ENCODE results near the gene LCLAT1.

LCLAT1 gene

DNA sequence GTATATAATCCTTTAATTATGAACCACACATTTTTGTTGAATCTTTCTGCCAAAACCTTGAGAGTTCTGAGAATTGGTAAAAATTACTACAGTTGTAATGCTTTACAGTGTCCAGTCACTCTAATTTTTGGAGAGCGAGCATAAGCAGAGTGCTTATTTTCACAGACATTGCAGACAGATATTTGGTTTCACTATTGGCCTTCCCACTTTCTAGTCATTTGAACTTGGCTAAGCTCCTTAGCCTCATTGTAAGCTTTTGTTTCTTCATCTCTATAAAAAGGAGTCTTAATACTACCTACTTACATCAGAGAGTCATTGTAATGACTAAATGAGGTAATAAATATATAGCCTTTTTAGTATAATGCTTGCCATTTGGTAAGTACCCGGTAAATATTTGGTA is 80.4 kb downstream of the LCLAT1 start:
- DNase-seq = no peak

DNA sequence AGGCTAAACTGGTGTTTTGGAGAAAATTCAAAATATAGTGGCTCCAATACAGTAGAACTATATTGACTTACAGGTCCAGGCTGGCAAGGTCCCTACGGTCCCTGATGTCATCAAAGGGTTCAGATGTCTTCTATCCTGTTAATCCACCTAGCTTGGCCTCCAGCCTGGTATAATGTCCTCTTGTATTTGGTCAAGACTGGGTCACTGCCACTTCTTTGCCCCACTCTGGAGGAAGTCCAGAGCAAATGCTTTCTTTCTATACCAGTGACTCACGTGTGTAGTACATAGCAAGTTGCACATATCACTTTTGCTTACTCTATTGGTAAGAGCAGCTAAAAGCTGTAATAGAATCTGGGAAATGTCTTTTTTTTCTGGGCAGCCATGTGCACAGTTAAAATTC is 80.8 kb downstream of the LCLAT1 start:
- no peak for DNase-seq

DNA sequence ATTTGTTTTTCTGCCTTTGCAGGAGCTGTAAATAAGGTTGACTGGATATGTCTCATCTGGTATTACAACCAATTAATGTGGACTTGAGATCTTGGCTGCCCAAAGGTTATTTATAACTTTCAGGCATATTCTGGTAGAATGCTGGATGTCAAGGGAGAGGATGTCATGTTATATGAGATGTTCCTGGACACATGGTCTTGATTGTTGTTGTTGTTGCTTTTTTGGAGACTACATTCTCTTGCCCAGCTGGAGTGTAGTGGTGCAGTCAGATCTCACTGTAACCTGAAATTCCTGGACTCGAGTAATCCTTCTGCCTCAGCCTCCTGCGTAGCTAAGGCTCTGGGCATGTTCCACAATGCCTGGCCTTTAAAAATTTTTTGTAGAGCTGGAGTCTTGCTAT is 83.3 kb downstream of the LCLAT1 start:
- no peak for DNase-seq

DNA sequence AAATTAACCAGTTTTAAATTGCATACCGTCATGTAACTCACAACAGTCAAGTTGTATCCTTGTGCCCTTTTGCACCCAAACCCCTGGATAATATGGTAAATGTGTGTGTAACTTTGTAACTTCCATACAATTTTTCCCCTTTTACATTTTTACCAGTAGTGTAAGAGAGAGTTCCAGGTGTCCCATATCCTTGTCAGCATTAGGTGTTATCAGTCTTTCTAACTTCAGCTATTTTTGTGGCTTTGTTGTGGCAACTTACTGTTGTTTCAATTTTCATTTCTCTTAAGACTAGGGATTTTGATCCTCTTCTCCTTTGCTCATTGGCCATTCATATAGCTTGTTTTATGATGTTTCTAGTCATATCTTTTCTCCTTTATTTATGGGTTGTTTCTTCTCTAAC is 94.6 kb downstream of the LCLAT1 start:
- no peak for DNase-seq

DNA sequence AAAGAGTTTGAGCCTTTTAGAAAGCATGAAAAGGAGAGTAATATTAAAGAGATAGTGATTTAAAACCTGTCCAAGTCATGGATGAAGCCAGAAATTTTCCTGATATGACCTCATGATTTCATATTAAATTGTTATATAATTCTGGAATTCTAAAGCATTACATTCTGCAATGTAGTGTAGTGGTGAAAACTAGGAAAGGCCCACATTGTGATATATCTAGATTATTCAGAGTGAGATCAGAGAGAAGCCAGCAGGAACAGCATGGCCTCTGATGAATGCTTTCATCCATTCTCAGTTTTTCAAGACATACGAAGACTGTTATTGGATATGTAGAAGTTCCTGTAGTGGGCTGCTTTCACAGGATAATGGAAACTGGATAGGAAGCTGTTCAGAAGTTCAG is 98.8 kb downstream of the LCLAT1 start:
- no peak for DNase-seq

DNA sequence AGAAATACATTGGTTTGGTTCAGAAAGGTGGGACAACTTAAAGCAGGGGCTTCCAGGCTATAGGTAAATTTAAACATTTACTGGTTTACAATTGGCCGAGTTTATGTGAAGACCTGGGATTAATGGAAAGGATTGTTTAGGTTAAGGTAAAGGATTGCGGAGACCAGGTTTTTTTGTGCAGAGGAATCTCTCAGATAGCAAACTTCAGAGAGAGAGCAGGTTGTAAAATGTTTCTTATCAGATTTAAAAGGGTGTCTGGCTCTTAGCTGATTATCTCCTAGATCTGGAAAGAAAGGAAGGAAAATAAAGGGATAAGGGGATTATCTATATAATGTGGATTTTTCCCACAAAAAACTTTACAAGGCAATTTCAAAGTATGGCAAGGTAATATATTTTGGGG is 101.3 kb downstream of the LCLAT1 start:
- DNase-seq = no peak

DNA sequence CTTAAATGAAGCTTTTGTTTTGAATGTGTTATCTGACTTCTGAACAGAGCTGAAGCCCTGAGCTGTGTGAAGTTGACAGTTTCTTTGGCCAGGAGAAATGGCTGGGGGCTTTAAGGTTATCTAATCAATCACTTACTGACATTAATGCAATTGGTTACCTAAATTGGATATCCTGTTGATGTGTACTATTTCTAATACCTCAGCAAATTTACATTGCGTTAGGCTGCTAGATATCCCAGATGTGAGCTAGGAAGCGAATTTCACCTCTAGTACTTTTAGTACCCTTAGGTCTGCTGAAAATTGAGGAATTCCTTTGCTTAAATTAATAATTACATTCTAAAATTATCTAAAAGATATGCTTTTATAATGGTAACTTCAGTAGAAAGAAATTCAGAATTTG is 102.0 kb downstream of the LCLAT1 start:
- DNase-seq = no peak

DNA sequence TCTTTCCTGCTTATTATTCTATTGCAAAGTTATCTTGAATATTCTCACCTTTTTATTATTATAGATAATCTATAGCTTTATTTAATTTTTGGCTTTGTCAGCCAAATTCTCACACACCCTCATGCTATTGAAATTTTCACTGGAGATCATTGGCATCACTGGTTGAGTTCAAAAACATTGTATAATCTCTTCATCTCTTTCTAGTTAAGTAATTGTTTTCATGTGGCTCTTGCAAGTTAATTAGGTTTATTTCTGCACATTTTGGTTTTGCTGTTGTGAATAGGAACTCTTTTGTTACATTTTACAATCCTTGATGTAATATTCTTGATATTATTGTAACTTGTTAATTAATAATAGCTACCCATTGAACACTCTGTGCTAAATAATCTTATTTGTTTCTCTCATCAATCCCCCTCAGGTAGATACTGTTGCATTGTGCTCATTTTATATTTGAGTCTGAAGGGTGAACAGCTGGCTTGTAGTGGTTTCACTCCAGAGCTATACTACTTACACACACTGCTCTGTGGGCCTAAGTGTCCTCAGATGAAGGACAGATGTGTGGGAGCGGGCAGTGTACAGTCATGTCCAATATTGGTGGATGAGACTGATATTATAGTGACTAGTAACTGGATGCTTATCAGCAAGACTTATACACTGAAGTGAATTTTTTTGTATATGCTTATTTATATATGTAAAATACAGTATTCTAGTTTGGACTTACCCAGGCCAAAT is 112.7 kb downstream of the LCLAT1 start:
- DNase-seq = no peak

DNA sequence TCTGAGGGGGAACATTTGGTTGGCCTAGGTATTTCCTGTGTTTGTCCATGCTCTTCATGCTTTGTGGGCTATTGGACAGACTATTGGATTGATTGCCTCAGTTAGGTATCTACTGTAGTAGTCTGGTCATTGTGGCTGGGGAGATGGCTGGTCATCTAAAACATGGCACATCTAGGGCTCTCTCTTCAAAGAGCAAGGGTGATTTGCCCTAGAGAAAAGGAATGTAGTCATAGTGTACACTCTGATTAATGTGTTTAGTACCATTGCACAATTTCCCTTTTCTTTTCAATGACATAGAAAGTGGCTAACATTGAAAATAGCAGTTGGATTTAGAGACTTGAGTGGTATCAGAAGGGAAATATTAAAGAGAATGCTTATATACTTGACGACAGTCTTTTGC is 114.3 kb downstream of the LCLAT1 start:
- DNase-seq = no peak

DNA sequence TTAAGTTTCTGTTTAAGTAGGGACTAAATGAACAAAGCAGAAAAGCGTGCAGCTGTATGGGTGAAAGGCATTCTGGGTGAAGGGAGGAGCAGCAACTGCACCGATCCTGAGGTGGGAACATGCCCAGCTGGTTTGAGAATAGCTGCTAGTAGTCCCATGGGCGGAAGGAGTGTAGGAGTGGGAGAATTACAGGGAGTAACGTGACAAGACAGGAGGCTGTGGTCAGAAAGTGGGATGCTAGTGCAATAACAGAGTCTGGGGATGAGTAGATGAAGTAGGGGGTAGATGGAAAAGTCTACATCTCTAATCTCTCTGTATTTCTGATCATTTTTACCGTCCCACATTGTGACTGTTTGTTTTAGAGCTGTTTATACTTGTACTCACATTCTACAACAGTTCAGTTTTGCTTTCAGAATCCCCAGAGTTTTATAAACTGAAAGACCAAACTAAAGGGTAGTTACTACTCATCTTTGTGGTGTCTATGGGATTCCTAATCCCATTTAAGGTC is 118.9 kb downstream of the LCLAT1 start:
- DNase-seq = no peak

DNA sequence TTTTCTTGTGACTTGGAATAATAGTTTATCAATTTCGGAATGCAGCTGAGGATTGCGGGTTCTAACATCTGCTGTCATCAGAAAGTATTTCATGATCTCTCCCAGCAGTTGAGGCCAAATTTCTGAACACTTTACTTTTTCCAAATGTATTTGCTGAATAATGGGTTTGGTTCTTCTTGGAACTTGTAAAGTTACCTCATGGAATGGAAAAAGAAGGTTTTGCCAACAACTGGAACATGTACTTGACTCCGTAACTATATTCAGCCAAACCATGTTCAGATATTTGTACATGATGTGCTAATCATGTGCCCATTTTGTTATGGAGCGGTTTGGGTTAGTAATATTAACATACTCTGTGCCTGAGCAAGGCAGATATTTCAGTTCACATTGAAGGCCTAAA is 119.6 kb downstream of the LCLAT1 start:
- no peak for DNase-seq

DNA sequence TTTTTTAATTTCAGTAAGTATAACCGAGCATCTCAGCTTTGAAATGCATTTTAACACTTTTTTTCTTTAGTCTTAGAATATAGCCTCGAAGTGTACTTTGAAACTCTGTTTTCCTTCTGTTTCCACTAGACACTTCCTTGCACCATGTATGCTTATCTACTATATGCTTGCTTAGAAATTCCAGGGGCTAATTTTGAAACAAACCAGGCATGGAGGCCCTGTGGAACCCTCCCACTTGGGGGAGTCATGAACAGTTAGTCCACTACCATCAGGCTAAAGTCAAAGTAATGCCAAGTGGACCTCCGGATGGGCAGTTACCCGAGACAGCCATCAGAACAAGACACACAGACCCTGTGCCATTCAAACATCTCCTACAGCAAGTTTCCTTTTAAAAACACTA is 120.3 kb downstream of the LCLAT1 start:
- no peak for DNase-seq

DNA sequence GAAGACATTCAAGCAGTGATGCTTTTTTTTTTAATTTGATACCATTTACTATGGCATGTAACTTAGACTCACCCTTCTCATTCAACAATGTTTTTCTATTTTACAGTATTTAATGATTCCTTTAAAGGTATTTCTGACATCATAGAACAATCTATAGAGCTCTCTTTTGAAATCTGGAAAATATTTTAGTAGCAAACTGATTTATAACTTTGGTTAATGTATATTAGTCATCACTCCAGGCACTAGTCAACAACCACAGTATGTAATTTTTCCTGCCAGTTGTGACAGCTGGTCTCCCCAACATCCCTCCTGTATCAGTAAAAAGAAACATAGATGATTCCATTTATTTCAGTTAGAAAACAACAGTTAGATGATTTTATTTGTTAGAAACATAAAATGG is 122.9 kb downstream of the LCLAT1 start:
- no peak for DNase-seq

DNA sequence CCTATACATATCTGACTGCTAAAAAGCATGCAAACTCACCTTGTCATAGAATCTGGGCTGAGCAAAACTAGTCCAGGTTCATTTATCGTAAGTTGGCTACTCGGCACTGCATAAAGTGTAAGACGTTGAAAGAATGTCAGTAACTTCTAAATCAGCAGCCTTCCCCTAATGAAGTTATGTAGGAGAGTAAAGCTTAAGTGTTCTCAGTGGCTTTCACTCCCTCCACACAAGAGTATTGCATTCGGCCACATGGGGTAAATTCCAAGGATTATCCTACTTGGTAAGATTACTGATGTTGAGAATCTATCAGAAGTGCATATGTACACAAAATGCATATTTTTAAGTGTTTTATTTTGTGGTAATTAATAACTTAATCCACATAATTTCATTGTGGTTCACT is 130.1 kb downstream of the LCLAT1 start:
- DNase-seq = no peak

DNA sequence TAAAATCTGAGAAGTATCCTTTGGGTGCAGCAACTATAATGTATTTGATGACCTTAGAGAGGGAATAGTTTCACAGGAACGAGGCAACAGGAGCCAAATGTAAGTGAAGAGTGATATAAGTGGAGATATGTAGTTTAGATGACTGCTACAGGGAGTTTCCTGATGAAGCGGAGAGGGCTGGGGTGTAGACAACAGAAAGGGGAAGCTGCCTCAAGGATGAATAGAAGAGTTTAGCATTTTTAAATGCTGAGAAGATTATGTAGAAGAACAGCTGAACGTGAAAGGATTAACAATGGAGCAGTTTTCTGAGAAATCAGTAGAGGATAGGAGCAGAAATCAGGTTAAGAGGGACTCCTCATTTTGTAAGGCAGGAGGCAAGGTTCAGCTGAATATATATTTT is 133.3 kb downstream of the LCLAT1 start:
- no peak for DNase-seq

DNA sequence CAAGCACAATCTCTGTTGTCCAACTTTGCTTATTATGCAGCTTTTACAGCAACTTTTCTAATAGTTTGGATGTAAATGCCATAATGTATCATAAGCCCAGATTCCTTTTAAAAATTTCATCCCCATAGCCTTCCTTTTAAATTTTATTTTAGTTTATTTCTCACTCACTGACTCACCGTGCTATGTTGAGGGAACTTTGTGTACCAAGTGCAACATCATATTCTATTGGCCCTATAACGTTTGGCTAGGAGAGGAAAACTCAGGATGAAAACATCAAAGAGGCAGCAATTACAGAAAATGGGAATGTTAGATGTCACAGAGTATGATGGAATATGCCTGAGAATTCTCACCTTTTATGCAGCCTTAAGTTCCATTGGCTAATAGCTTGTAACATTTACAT is 135.5 kb downstream of the LCLAT1 start:
- DNase-seq = no peak

DNA sequence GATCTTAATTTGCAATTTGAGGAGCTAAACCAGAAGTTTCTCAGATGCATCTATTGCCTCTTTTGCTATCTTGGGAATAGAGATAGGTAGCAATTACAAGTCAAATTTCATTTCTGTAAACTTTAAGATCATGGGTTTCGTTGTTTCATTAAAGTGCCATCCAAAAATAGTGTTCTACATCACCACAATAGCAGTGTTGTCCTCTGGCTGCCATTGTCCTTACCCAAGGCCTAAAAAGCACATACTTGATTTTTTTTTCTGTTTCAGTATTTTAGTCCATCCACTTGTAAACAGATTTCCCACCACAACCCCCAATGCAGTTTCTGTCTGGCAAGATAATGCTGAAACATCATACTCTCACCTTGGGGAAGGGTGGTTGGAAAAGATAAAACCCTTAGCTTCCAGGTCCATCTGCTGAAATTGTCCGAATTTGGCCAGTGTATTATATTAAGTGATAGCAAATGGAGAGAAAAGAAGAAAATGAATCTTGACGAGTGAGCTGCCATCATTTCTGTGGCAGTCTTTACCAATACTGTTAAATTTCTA is 136.2 kb downstream of the LCLAT1 start:
- no peak for DNase-seq

DNA sequence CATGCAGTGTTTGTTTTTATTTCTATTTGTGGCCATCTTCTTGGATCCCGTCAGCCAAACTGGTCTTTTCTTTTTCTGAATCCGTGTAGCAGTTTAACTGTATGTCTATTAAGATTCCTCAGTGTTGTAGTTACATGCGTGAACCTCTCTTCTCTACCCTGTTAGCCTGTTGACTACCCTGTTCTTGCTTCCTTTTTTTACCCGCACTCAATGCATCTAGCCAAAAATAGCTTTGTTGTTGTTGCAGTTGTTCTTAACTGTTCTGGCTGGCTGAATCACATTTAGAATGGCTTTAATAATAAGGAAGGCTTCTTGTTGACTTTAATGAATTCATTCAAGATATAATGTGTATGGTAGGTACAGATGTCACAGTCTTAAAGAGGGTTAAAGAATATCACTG is 137.1 kb downstream of the LCLAT1 start:
- DNase-seq = no peak

DNA sequence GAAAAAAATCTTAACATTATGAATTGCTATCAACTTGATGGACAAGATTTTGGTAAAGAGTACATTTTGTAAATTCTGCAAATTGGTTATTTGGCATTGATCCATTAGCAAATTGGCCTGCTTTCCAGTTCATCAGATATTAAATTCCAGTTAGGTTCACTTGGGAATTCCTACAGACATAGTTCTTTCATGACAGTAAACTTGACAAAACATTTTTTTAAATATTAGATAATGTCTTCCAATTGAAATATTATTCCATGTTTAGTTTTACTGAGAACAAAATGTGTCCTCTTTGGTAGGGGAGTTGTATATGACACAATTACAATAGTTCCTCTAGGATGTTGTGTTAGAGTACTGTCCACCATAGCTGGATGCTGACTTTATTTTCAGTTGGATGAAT is 141.9 kb downstream of the LCLAT1 start:
- no peak for DNase-seq

DNA sequence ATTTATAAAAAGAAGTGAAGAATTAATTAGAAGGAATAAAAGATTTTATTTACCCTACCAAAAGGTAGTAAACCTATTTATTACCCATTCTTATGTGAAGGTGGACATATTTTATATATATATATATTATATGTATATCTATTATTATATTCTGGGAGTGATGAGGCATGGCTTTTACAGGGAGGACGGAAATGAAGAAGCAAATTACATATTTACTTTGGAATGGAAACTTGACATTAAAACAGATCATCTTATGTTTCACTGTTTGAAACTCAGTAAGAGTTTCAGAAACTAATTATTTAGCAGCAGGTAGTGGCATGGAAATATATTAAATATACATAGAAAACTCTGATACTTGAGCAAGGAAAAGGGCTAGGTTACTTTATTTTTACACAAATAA is 143.4 kb downstream of the LCLAT1 start:
- no peak for DNase-seq

DNA sequence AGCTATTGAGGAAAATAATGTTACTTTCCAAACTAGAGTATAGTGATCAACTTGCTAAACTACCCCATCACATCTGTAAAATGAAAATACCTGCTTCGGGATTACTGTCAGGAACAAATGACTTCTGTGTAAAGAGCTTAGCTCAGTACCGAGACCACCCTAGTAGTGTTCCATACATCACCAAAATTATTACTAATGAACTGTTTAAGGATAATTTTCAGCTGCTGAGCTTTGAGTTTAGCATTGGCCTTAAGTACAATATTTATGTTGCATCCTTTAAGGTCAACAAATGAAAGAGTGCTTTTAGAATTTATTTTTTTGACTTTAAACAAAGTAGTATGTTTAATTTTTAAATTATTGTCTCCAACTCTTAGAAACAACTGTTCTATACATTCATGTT is 144.1 kb downstream of the LCLAT1 start:
- DNase-seq = no peak

DNA sequence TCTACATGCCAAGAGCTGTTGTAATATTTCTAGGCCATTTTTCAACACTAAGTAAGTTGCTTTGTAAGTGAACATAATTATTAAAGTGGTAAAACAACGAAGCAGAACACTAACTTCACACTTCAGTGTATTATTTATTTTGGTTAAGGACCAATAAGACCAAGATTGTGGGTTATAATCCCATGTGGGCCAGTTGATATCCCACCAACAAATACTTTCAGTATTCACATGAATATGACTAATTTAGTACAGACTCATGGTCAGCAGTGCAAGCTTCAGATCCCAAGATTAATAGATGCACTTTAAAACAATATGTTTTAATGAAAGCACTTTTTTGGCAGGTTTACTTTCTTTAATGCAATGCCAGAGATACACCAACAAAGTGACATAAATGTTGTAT is 154.3 kb downstream of the LCLAT1 start:
- no peak for DNase-seq

DNA sequence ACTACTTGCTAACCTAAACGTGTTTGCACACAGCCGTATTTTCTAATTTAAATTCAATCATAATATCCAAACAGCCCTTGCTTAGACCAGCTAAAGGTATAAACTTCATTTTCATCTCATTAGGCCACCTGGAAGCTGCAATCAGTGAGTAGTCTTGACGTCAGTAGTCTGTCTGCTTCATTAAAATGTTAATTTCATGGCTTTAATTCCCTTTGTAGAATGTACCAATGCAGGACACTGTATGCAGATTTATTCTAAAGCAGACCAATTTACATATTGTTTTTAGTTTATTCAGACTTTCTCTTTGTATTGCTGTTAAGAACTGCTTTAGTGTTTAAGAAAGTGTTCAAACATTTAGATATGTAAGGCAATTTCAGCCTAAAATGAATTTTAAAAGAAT is 158.2 kb downstream of the LCLAT1 start:
- DNase-seq = no peak

DNA sequence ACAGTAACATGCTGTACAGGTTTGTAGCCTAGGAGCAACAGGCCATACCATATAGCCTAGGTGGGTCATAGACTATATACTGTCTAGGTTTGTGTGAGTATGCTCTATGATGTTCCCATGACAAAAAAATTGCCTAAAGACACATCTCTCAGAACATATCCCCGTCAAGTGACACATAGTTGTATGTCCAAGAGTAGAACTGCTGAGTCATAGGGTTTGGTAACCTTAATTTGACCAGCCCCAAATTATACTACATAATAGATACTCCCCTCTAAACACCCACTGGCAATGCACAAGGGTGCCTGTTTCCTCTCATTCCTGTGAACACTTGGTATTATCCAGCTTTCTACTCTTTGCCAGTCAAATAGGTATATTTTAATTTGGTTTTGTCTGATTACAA is 161.6 kb downstream of the LCLAT1 start:
- no peak for DNase-seq

DNA sequence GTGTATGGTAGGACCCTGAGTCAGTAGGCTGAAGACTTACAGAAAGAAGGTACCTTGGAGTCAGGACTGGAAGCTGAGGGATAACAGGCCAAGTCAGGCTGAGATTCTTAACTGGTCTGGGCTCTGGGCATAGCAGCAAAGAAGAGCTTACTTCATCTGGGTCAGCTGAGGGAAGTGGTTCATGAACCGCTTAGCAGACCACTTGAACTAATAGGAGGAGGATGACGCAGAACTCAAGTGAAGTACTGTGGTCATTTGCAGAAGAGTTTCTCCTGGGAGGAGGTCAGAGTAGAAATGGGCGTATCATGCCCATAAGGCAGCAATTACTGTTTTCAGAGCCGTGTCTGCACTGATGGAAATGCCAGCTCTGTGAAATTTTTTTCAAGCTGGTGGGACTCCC is 164.5 kb downstream of the LCLAT1 start:
- DNase-seq = no peak

Data from activated CD4-positive, alpha-beta T cell treated with anti-CD3 and anti-CD28 coated beads for 4 hours (primary cell).